K562 (cell line): ENCODE measurements around the gene TEX14. TPM values are rescaled to one million over a fixed set of nuclear protein-coding genes. Genes with fewer than 3 reads are reported as not detected.

Experiments used
- E2F5 ChIP-seq: sonication (generic); formaldehyde crosslinking; IDR thresholded peaks from 2 replicates; pipeline ENCODE4 v1.8.0; 2022; ENCODE audit warnings: mild to moderate bottlenecking, missing genetic modification reagents
- EGR1 ChIP-seq: fragments of 450-650 bp; conservative IDR thresholded peaks from 2 replicates; pipeline ENCODE4 v1.6.1; 2017; ENCODE audit warnings: mild to moderate bottlenecking
- EZH2 ChIP-seq: IDR thresholded peaks from 2 replicates; pipeline ENCODE4 v1.6.1; 2012; ENCODE audit warnings: low read depth, mild to moderate bottlenecking, inconsistent platforms, low read length, borderline replicate concordance
- GABPA ChIP-seq: fragments of 200-800 bp; sonication (Bioruptor generic); conservative IDR thresholded peaks from 2 replicates; pipeline ENCODE4 v1.6.1; 2016; ENCODE audit warnings: low read depth, missing genetic modification characterization, missing compliant biosample characterization
- HDAC1 ChIP-seq, 2 experiments: fragments of 450-650 bp; IDR thresholded peaks; 2 replicates each; pipeline ENCODE4 v1.6.1; 2016 to 2017; ENCODE audit warnings: inconsistent platforms in 1 of 2, mild to moderate bottlenecking in 1 of 2, moderate library complexity in 1 of 2
- HNRNPH1 ChIP-seq: fragments of 200-400 bp; formaldehyde crosslinking; optimal IDR thresholded peaks from 2 replicates; pipeline ENCODE3; 2017; ENCODE audit warnings: low read depth, mild to moderate bottlenecking, low read length, moderate library complexity
- KLF1 ChIP-seq: fragments of 450-650 bp; IDR thresholded peaks from 2 replicates; pipeline ENCODE4 v1.6.1; 2016; ENCODE audit warnings: missing genetic modification characterization, missing compliant biosample characterization
- KLF6 ChIP-seq: fragments of 250-450 bp; sonication (Bioruptor Pico); IDR thresholded peaks from 2 replicates; pipeline ENCODE4 v1.4.0; 2020; ENCODE audit warnings: mild to moderate bottlenecking, moderate library complexity, borderline replicate concordance
- L3MBTL2 ChIP-seq: fragments of 450-650 bp; IDR thresholded peaks from 2 replicates; pipeline ENCODE4 v1.6.1; 2016; ENCODE audit warnings: mild to moderate bottlenecking, moderate library complexity
- MAX ChIP-seq: sonication (generic); formaldehyde crosslinking; IDR thresholded peaks from 2 replicates; pipeline ENCODE4 v1.9.0; 2022; ENCODE audit warnings: mild to moderate bottlenecking, missing genetic modification reagents
- POLR2H ChIP-seq: IDR thresholded peaks from 2 replicates; pipeline ENCODE4 v1.6.1; 2016; ENCODE audit warnings: missing genetic modification characterization, low read depth, mild to moderate bottlenecking, control low read depth, missing compliant biosample characterization, moderate library complexity
- PTTG1 ChIP-seq: fragments of 450-650 bp; IDR thresholded peaks from 2 replicates; pipeline ENCODE4 v1.6.1; 2016; ENCODE audit warnings: low read depth, mild to moderate bottlenecking, missing genetic modification characterization, missing compliant biosample characterization
- SAFB2 ChIP-seq: fragments of 200-400 bp; formaldehyde crosslinking; IDR thresholded peaks from 2 replicates; pipeline ENCODE4 v1.6.1; 2018; ENCODE audit warnings: borderline replicate concordance, low read length, low read depth, moderate library complexity; ENCODE audit not compliant: severe bottlenecking
- SMAD1 ChIP-seq: fragments of 150-350 bp; IDR thresholded peaks from 2 replicates; pipeline ENCODE4 v1.6.1; 2014; ENCODE audit warnings: low read length, low read depth; ENCODE audit not compliant: partially characterized antibody
- TEAD1 ChIP-seq, 2 experiments: fragments of 450-650 bp in 1 of 2; sonication (generic) in 1 of 2; formaldehyde crosslinking; IDR thresholded peaks; 2 replicates each; pipeline versions ENCODE4 v1.4.0 to v1.8.0; 2020 to 2022; ENCODE audit warnings: mild to moderate bottlenecking in 2 of 2, missing genetic modification reagents in 1 of 2
- TSHZ1 ChIP-seq: fragments of 250-450 bp; sonication (Bioruptor Pico); IDR thresholded peaks from 2 replicates; pipeline ENCODE4 v1.4.0; 2020; ENCODE audit warnings: mild to moderate bottlenecking, moderate library complexity
- U2AF2 ChIP-seq: fragments of 200-400 bp; formaldehyde crosslinking; optimal IDR thresholded peaks from 2 replicates; pipeline ENCODE3; 2017; ENCODE audit warnings: low read depth, mild to moderate bottlenecking, low read length
- VEZF1 ChIP-seq: fragments of 200-800 bp; sonication (Bioruptor generic); IDR thresholded peaks from 2 replicates; pipeline ENCODE4 v1.6.1; 2017; ENCODE audit warnings: missing genetic modification characterization, missing compliant biosample characterization
- ZFX ChIP-seq: sonication (generic); formaldehyde crosslinking; IDR thresholded peaks from 2 replicates; pipeline ENCODE4 v1.8.0; 2022; ENCODE audit warnings: mild to moderate bottlenecking, missing genetic modification reagents, moderate library complexity
- ZNF444 ChIP-seq: fragments of 250-450 bp; sonication (Bioruptor Pico); IDR thresholded peaks from 2 replicates; pipeline ENCODE4 v1.4.0; 2020; ENCODE audit warnings: mild to moderate bottlenecking, moderate library complexity
- ZNF57 ChIP-seq: fragments of 450-650 bp; formaldehyde crosslinking; IDR thresholded peaks from 2 replicates; pipeline ENCODE4 v1.4.0; 2020; ENCODE audit warnings: mild to moderate bottlenecking, moderate library complexity
- polyA plus RNA-seq, 8 experiments: library from polyadenylated mRNA; depleted of rRNA in 4 of 8; stranded (reverse) in 5 of 8; unstranded in 3 of 8; fragments of >200 nt; fragmentation: Nextera tagmentation in 2 of 8; fragmentation: Illumina TruSeq in 1 of 8; extraction: Ambion mirVana in 2 of 8; extraction: Trizol in 1 of 8; gene quantifications; 2 replicates each; pipeline versions ENCODE4 v1.2.1 to v1.2.3, GENCODE V29; 2011 to 2014; ENCODE audit warnings: inconsistent platforms in 1 of 8, missing spikeins in 1 of 8
- total RNA-seq, 7 experiments: library from RNA; depleted of rRNA in 6 of 7; stranded (reverse); fragments of >200 nt in 6 of 7; fragmentation: Illumina TruSeq in 2 of 7; extraction: Trizol in 2 of 7; gene quantifications; 2 replicates each; pipeline versions ENCODE4 v1.2.1 to v1.2.3, GENCODE V29; 2011 to 2021; ENCODE audit warnings: low replicate concordance in 1 of 7

TEX14 gene
- total and polyA plus RNA-seq, 9 of the 15 experiments (the other 6 are each of a cell fraction or from before 2014, with no cell fraction given): 0.05 to 0.12 (median 0.09) TPM; not detected in 1

GRCh38 chr17:58658804-58659713, 32.8 kb downstream of the TEX14 start (continued):
- TF ChIP-seq SAFB2: no peak
- no peak for TF ChIP-seq PTTG1
- no peak for TF ChIP-seq U2AF2
- peak; percentile 90; the same call in 1 of the 2 replicates for TF ChIP-seq KLF6 (CRISPR knock-in tag)
- peak; percentile 99 for TF ChIP-seq ZNF444
- peak; percentile 21; the same call in 1 of the 2 replicates for TF ChIP-seq ZFX (CRISPR knock-in tag)
- no peak for TF ChIP-seq EZH2
- TF ChIP-seq E2F5 (CRISPR knock-in tag): peak; percentile 98
- peak; percentile 59 for TF ChIP-seq GABPA (tag)
- peak; percentile 99 for TF ChIP-seq POLR2H (tag)
- peak; percentile 61 for TF ChIP-seq EGR1
- TF ChIP-seq MAX: peak; percentile 50; the same call in 1 of the 2 replicates
- peak; percentile 67; the same call in 1 of the 2 replicates for TF ChIP-seq TSHZ1 (CRISPR knock-in tag)
- peak; percentile 72 for TF ChIP-seq VEZF1
- TF ChIP-seq SMAD1: peak; percentile 100
- TF ChIP-seq KLF1: no peak
- TF ChIP-seq HNRNPH1: peak; percentile 90
- TF ChIP-seq HDAC1 (IDR thresholded peaks at IDR 0.05): peak; percentile 66 to 74; a peak in 3 of 4 replicates
- peak; percentile 84 to 99 for TF ChIP-seq TEAD1 (CRISPR knock-in tag; IDR thresholded peaks at IDR 0.05)
- peak; percentile 99 for TF ChIP-seq ZNF57
- peak; percentile 50; the same call in 1 of the 2 replicates for TF ChIP-seq L3MBTL2
